ENCODE results near the gene TAAR6.
"Not testable (repeated sequence)": the region's sequence is repeated elsewhere in the genome, so short reads cannot be mapped to it uniquely, and the experiment has no call there.

TAAR6 gene

DNA sequence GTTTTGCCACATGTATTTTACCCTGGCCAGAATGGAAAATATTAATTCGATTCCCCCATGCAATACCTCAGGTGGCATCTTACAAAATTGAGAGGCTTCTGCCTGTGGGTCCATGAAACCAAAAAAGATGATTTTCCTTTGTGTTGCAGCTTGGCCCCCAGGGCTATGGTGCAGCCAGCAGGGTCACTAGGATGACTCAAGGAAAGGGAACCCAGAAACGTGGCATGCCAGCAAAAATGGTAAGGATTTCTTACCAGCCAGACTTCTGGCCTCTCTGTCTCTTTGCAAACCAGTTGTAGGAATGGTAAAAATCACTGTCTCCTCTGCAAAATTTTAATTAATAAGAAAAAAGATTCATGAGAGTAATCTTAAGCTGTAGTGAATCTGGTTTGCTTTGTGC, 43.7 kb upstream of the TAAR6 start:
- Histone ChIP-seq H3K4me1 (ENCODE audit: low read length) (peaks cover 7% of the 10 kb centered on the region; the same call in 1 of the 2 replicates), H3K79me2 (ENCODE audit: low read length) (no peaks in the 10 kb centered on the region), H3K9me3 (ENCODE audit: insufficient read depth, low read length) (no peaks in the 10 kb centered on the region), H3K4me3 (ENCODE audit: low read length) (no peak overlapping the region), H3K36me3 (replicated peaks; ENCODE audit: low read depth, low read length) (no peaks in the 10 kb centered on the region), H4K20me1 (ENCODE audit: insufficient read depth, low read length) (no peaks in the 10 kb centered on the region), H2AFZ (ENCODE audit: low read depth, low read length) (no peak overlapping the region), H3K27ac (ENCODE audit: low read length) (no peak overlapping the region), H3K27me3 (ENCODE audit: low read depth, low read length) (no peaks in the 10 kb centered on the region), H3K4me2 (ENCODE audit: low read length) (no peak overlapping the region), H3K9ac (ENCODE audit: low read length) (no peak overlapping the region)
- no peak for TF ChIP-seq EZH2phosphoT487 (IDR thresholded peaks at IDR 0.05; ENCODE audit: low read depth)
- TF ChIP-seq CTCF (IDR thresholded peaks at IDR 0.05; ENCODE audit: low read depth, low read length) = no peak

- Histone ChIP-seq H3K36me3 (replicated peaks; ENCODE audit: low read depth, low read length) (no peaks in the 10 kb centered on the region), H2AFZ (ENCODE audit: low read depth, low read length) (no peak overlapping the region), H4K20me1 (ENCODE audit: insufficient read depth, low read length) (no peaks in the 10 kb centered on the region), H3K4me2 (ENCODE audit: low read length) (no peak overlapping the region), H3K27ac (ENCODE audit: low read length) (no peak overlapping the region), H3K27me3 (ENCODE audit: low read depth, low read length) (no peaks in the 10 kb centered on the region), H3K4me1 (ENCODE audit: low read length) (peaks cover 7% of the 10 kb centered on the region; the same call in 1 of the 2 replicates), H3K79me2 (ENCODE audit: low read length) (no peaks in the 10 kb centered on the region), H3K9me3 (ENCODE audit: insufficient read depth, low read length) (no peaks in the 10 kb centered on the region), H3K4me3 (ENCODE audit: low read length) (no peak overlapping the region), H3K9ac (ENCODE audit: low read length) (no peak overlapping the region)
- TF ChIP-seq EZH2phosphoT487 (IDR thresholded peaks at IDR 0.05; ENCODE audit: low read depth) (no peak), CTCF (IDR thresholded peaks at IDR 0.05; ENCODE audit: low read depth, low read length) (no peak)
These were observed 42.3 kb upstream of the TAAR6 start for GRCh38 chr6:132527791-132528190.

DNA sequence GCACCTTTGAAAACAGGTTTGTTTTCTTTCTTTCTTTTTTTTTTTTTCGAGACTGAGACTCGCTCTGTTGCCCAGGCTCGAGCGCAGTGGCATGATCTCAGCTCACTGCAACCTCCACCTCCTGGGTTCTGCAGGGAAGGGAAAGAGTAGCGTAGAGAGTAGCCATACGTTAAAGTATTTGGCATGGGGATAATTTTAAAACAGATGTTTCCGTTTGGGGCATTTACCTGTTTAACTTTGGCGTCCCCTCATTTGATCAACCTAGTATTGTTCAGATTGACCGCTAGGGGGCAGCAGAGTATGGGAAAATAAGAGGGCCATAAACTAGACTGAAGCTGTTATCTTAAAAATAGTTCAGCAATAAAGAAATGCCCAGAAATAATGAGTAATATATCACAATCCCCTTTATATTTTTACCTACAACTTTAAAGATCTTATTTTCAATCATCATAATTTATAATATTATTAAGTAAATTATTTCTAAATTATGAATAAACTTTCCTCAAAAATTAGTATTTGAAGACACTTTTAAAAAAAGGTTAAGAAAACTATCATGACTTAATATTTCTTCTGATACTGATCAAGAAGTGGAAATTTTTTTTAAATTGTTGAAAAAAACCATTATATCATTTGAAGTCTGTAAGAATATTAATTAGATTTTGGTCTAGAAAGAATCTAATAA, 39.7 kb upstream of the TAAR6 start:
- H2AFZ ChIP-seq (ENCODE audit: low read depth, low read length) = peak overlapping the region; percentile 97
- no peak overlapping the region for H3K27ac ChIP-seq (ENCODE audit: low read length)
- TF ChIP-seq EZH2phosphoT487 (IDR thresholded peaks at IDR 0.05; ENCODE audit: low read depth) (no peak), CTCF (IDR thresholded peaks at IDR 0.05; ENCODE audit: low read depth, low read length) (peak; percentile 64)
- peak overlapping the region; percentile 53 for H3K9ac ChIP-seq (ENCODE audit: low read length)
- no peaks in the 10 kb centered on the region for H3K79me2 ChIP-seq (ENCODE audit: low read length)
- H3K4me1 ChIP-seq (ENCODE audit: low read length) = peaks cover 7% of the 10 kb centered on the region; the same call in 1 of the 2 replicates
- peak overlapping the region; percentile 83 for H3K4me3 ChIP-seq (ENCODE audit: low read length)
- H3K27me3 ChIP-seq (ENCODE audit: low read depth, low read length) = no peaks in the 10 kb centered on the region
- no peaks in the 10 kb centered on the region for H3K36me3 ChIP-seq (replicated peaks; ENCODE audit: low read depth, low read length)
- H4K20me1 ChIP-seq (ENCODE audit: insufficient read depth, low read length) = no peaks in the 10 kb centered on the region
- no peaks in the 10 kb centered on the region for H3K9me3 ChIP-seq (ENCODE audit: insufficient read depth, low read length)
- peak overlapping the region; percentile 73 for H3K4me2 ChIP-seq (ENCODE audit: low read length)

GRCh38 chr6:132534546-132534945, 35.6 kb upstream of the TAAR6 start:
- H3K4me2 ChIP-seq (ENCODE audit: low read length); H3K27ac ChIP-seq (ENCODE audit: low read length); H3K9me3 ChIP-seq (ENCODE audit: insufficient read depth, low read length); H3K4me1 ChIP-seq (ENCODE audit: low read length); H4K20me1 ChIP-seq (ENCODE audit: insufficient read depth, low read length); H3K36me3 ChIP-seq (replicated peaks; ENCODE audit: low read depth, low read length); H2AFZ ChIP-seq (ENCODE audit: low read depth, low read length); H3K27me3 ChIP-seq (ENCODE audit: low read depth, low read length); H3K79me2 ChIP-seq (ENCODE audit: low read length); H3K9ac ChIP-seq (ENCODE audit: low read length); H3K4me3 ChIP-seq (ENCODE audit: low read length): not testable (repeated sequence)
